ENCODE results near the gene ZC3H10. TPM values are rescaled to one million over a fixed set of nuclear protein-coding genes. Genes with fewer than 3 reads are reported as not detected.

The ZC3H10 gene
- total and polyA plus RNA-seq, 2 of the 8 experiments (the other 6 are each of a cell fraction or from before 2014, with no cell fraction given), result 4.0 to 11.2 TPM

DNA sequence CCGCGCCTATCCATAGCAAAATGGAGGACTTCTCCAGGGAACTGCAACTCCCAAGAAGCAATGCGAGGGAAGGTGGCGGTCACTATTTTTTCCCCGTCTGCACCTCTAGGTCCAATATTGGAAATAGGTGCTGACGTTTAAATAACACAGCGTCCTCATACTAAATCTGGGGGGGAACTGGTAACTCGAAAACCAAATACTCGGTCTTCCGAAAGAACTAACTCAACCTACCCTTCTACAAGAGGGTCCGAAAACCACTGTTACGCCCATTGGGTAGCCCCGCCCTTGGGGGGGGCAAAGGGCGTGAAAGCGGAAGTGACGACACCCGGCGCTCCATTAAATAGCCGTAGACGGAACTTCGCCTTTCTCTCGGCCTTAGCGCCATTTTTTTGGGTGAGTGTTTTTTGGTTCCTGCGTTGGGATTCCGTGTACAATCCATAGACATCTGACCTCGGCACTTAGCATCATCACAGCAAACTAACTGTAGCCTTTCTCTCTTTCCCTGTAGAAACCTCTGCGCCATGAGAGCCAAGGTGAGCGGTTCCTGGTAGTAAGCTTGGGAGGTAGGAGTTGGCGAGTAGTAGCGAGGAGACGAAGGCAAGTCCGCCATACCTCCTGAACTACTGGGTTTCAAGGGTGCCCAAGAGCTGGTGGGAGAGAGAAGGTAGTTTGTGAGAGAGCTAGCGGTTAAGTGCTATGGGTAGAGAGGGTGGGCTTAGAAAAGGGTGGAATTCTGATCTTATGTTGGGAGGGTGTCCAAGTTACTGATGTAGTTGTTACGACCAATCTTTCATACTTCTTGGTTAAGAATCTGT, 1.6 kb upstream of the ZC3H10 start, which contains the start of gene RPL41 (continued):
- TF ChIP-seq EGR1 (IDR thresholded peaks at IDR 0.05; ENCODE audit: borderline replicate concordance, low read depth, low read length) (no peak), POLR2A (IDR thresholded peaks at IDR 0.05; ENCODE audit: control extremely low read depth in 1 of 2, low read depth in 2 of 2, low read length in 2 of 2) (peak; percentile 99 to 100), KDM1A (IDR thresholded peaks at IDR 0.05; ENCODE audit: borderline replicate concordance, low read length) (no peak), TAF7 (optimal IDR thresholded peaks at IDR 0.05; ENCODE audit: borderline replicate concordance, low read depth, low read length) (peak; percentile 99), TEAD4 (IDR thresholded peaks at IDR 0.05; ENCODE audit: low read depth, low read length) (no peak), SIN3A (conservative IDR thresholded peaks at IDR 0.05 in 1 of 2, IDR thresholded peaks at IDR 0.05 in 1 of 2; ENCODE audit: low read depth in 1 of 2, low read length in 2 of 2) (0 out of 4 replicates have a peak, but pooled peaks of 1 of the 2 experiments have one; percentile 20), CREB1 (IDR thresholded peaks at IDR 0.05) (peak; percentile 93), SIX5 (IDR thresholded peaks at IDR 0.05; ENCODE audit: low read depth, low read length) (peak; percentile 59), SIRT6 (IDR thresholded peaks at IDR 0.05; ENCODE audit: low read length) (peak; percentile 18), TAF1 (IDR thresholded peaks at IDR 0.05; ENCODE audit: low read depth, low read length) (peak; percentile 99), CHD2 (IDR thresholded peaks at IDR 0.05; ENCODE audit: low read length) (peak; percentile 65), RNF2 (IDR thresholded peaks at IDR 0.05; ENCODE audit: borderline replicate concordance, low read depth, low read length, missing control alignments, poor library complexity, severe bottlenecking) (no peak), ASH2L (IDR thresholded peaks at IDR 0.05; ENCODE audit: low read length) (peak; percentile 59), PHF8 (conservative IDR thresholded peaks at IDR 0.05; ENCODE audit: low read depth, low read length) (peak; percentile 96)
- TF ChIP-seq, protein P1, sequence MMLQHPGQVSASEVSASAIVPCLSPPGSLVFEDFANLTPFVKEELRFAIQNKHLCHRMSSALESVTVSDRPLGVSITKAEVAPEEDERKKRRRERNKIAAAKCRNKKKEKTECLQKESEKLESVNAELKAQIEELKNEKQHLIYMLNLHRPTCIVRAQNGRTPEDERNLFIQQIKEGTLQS (IDR thresholded peaks at IDR 0.05; ENCODE audit: insufficient read depth, low read depth, low read length), result no peak
- TF ChIP-seq, protein P2, sequence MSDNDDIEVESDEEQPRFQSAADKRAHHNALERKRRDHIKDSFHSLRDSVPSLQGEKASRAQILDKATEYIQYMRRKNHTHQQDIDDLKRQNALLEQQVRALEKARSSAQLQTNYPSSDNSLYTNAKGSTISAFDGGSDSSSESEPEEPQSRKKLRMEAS (IDR thresholded peaks at IDR 0.05), result peak; percentile 73
- TF ChIP-seq, protein P3, sequence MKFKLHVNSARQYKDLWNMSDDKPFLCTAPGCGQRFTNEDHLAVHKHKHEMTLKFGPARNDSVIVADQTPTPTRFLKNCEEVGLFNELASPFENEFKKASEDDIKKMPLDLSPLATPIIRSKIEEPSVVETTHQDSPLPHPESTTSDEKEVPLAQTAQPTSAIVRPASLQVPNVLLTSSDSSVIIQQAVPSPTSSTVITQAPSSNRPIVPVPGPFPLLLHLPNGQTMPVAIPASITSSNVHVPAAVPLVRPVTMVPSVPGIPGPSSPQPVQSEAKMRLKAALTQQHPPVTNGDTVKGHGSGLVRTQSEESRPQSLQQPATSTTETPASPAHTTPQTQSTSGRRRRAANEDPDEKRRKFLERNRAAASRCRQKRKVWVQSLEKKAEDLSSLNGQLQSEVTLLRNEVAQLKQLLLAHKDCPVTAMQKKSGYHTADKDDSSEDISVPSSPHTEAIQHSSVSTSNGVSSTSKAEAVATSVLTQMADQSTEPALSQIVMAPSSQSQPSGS (IDR thresholded peaks at IDR 0.05; ENCODE audit: low read length), result peak; percentile 44; the same call in 1 of the 2 replicates

All from H1 (cell line).